ENCODE data around the gene GOLGA6L7.
A peak's percentile ranks its signal among the peaks of the same experiment; 100 is the strongest.
"Not testable (repeated sequence)": the region's sequence is repeated elsewhere in the genome, so short reads cannot be mapped to it uniquely, and the experiment has no call there.

GOLGA6L7 gene

GRCh38 chr15:28844147-28844546, 4.3 kb downstream of the GOLGA6L7 start:
- DNase-seq (ENCODE audit: low read depth in 2 of 2, low spot score in 1 of 2) = not testable (repeated sequence)

GRCh38 chr15:28843520-28843919, 4.9 kb downstream of the GOLGA6L7 start:
- DNase-seq (ENCODE audit: low read depth in 2 of 2, low spot score in 1 of 2) = not testable (repeated sequence)

GRCh38 chr15:28842210-28842609, 6.2 kb downstream of the GOLGA6L7 start:
- not testable (repeated sequence) for DNase-seq (ENCODE audit: low read depth in 2 of 2, low spot score in 1 of 2)

GRCh38 chr15:28840285-28840684, 8.2 kb downstream of the GOLGA6L7 start:
- not testable (repeated sequence) for DNase-seq (ENCODE audit: low read depth in 2 of 2, low spot score in 1 of 2)

GRCh38 chr15:28834957-28835585, 13.4 kb downstream of the GOLGA6L7 start:
- not testable (repeated sequence) for DNase-seq (ENCODE audit: low read depth in 2 of 2, low spot score in 1 of 2)

GRCh38 chr15:28831897-28832587, 16.4 kb downstream of the GOLGA6L7 start:
- DNase-seq (ENCODE audit: low read depth in 2 of 2, low spot score in 1 of 2) = peak; percentile 20 to 36

- DNase-seq (ENCODE audit: low read depth in 2 of 2, low spot score in 1 of 2) = not testable (repeated sequence)
These were observed 27.0 kb downstream of the GOLGA6L7 start for GRCh38 chr15:28821420-28821819.

GRCh38 chr15:28819930-28820295, 28.5 kb downstream of the GOLGA6L7 start:
- DNase-seq (ENCODE audit: low read depth in 2 of 2, low spot score in 1 of 2) = not testable (repeated sequence)

GRCh38 chr15:28819019-28819929, 29.2 kb downstream of the GOLGA6L7 start:
- not testable (repeated sequence) for DNase-seq (ENCODE audit: low read depth in 2 of 2, low spot score in 1 of 2)

- DNase-seq (ENCODE audit: low read depth in 2 of 2, low spot score in 1 of 2) = not testable (repeated sequence)
These were observed 30.3 kb downstream of the GOLGA6L7 start for GRCh38 chr15:28818168-28818567.

- not testable (repeated sequence) for DNase-seq (ENCODE audit: low read depth in 2 of 2, low spot score in 1 of 2)
These were observed 34.4 kb downstream of the GOLGA6L7 start for GRCh38 chr15:28814059-28814458.

- not testable (repeated sequence) for DNase-seq (ENCODE audit: low read depth in 2 of 2, low spot score in 1 of 2)
These were observed 35.1 kb downstream of the GOLGA6L7 start for GRCh38 chr15:28813392-28813791.

GRCh38 chr15:28811852-28812550, 36.4 kb downstream of the GOLGA6L7 start:
- not testable (repeated sequence) for DNase-seq (ENCODE audit: low read depth in 2 of 2, low spot score in 1 of 2)

- DNase-seq (ENCODE audit: low read depth in 2 of 2, low spot score in 1 of 2) = not testable (repeated sequence)
These were observed 38.0 kb downstream of the GOLGA6L7 start for GRCh38 chr15:28810444-28810843.

- not testable (repeated sequence) for DNase-seq (ENCODE audit: low read depth in 2 of 2, low spot score in 1 of 2)
These were observed 40.3 kb downstream of the GOLGA6L7 start for GRCh38 chr15:28808136-28808535.

GRCh38 chr15:28800366-28800765, 48.1 kb downstream of the GOLGA6L7 start:
- not testable (repeated sequence) for DNase-seq (ENCODE audit: low read depth in 2 of 2, low spot score in 1 of 2)

GRCh38 chr15:28798234-28798633, 50.2 kb downstream of the GOLGA6L7 start:
- DNase-seq (ENCODE audit: low read depth in 2 of 2, low spot score in 1 of 2) = not testable (repeated sequence)

- DNase-seq (ENCODE audit: low read depth in 2 of 2, low spot score in 1 of 2) = not testable (repeated sequence)
These were observed 54.2 kb downstream of the GOLGA6L7 start for GRCh38 chr15:28794231-28794630.
